ENCODE data around the gene CNKSR3.
"Not testable (repeated sequence)": the region's sequence is repeated elsewhere in the genome, so short reads cannot be mapped to it uniquely, and the experiment has no call there.

CNKSR3 gene

DNA sequence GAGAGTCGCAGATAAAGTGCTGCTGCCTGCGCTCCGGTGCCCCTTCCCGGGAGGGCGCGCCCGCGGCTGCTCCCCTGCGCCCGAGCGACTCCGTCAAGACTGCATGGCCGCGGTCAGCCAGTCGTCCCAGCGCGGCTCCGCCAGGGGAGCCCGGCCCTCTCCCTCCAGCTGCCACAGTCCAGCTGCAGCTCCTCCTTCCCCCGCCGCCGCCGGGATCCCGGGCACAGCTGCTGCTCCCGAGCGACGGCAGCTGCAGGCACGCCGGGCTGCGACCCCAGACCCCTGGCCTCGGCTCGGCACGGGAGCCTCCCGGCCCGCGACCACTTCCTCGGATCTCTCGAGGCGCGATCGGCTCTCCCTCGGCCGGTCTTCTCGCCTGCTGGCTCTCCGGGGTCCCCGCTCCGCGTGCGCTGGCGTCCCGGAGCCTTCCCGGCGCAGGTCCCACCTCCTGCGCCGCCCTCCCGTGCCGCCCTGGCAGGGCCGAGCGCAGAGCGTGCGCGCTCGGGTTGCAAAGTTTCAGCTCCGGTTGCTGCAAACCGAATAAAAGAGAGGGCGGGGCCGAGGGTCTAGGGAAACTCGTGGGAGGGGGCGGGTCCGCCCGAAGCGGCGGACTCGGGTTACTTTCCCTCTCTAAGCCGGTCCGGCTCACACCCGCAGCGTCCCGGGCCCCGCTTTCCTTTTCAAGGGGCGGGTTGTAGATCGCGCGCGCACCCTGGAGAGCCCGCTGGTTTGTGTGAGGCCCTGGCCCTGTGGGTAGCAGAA is at the start of gene CNKSR3:
CNKSR3 (minus strand) TSS at position 542 of the 762 bp plus-strand sequence. CDS start 571 bp downstream, outside the sequence.
- DNase-seq (ENCODE audit: low spot score), result peak; percentile 90

- no peak for DNase-seq (ENCODE audit: low spot score)
These were observed 48.5 kb upstream of the CNKSR3 start for GRCh38 chr6:154558984-154559383.

DNA sequence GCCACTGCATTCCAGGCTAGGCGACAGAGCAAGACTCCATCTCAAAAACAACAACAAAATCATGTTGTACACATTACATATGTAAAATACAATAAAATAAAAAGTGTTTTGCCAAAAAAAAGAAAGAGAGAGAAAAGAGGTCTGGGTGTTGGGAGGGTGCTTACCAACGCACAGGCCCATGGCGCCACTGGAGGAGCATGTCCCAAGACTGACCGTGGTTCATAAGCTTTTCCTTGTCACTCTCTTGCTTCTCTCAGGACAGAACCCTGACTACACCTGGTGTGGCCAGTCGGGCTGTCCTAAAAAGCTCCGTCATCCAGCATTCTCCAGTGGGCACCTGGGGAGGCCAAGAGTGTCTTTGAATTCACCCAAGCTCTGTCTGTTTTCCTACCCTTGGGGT is 48.0 kb upstream of the CNKSR3 start:
- no peak for DNase-seq (ENCODE audit: low spot score)

GRCh38 chr6:154555073-154555677 is 44.7 kb upstream of the CNKSR3 start:
- no peak for DNase-seq (ENCODE audit: low spot score)

GRCh38 chr6:154554491-154554890 is 44.0 kb upstream of the CNKSR3 start:
- DNase-seq (ENCODE audit: low spot score), result no peak

GRCh38 chr6:154550779-154551178 is 40.3 kb upstream of the CNKSR3 start:
- no peak for DNase-seq (ENCODE audit: low spot score)

DNA sequence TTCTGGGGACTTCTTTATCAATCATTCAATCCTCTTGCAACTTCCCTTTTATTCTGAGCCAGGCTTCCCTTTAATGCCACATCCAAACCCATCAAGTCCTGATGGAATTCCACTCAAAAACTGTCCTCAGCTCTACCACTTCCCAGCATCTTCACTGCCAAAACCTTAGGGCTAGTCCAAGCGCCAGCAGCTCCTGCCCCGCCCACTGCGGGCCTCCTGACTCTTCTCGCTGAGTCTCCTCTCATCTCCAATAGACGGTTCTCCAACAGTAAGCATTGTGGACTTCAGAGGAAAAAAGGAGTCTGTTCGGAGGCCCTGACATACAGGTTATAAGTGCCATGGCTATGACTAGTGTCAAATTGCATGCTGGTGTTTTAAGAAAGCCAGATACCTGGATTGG is 38.7 kb upstream of the CNKSR3 start:
- no peak for DNase-seq (ENCODE audit: low spot score)

GRCh38 chr6:154548130-154548830 is 37.8 kb upstream of the CNKSR3 start:
- DNase-seq (ENCODE audit: low spot score), result no peak

DNA sequence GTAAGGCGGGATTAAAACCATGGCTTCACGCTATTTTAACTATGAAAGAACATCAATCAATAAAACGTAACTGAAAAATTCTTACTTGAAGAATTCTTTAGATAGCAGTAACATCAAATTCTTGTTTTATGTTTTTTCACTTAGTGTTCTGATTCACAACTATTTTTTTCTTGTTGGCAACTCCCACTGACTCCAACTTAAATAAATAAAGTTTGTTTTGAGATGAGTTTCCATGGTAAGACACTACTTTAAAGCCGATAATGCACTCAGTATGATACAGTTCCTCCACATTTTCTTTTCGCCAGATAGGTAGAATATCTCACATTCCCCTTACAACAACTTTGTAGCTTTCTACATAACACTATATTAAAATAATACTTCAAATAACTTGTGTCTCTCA is 33.1 kb upstream of the CNKSR3 start:
- DNase-seq (ENCODE audit: low spot score), result no peak

DNA sequence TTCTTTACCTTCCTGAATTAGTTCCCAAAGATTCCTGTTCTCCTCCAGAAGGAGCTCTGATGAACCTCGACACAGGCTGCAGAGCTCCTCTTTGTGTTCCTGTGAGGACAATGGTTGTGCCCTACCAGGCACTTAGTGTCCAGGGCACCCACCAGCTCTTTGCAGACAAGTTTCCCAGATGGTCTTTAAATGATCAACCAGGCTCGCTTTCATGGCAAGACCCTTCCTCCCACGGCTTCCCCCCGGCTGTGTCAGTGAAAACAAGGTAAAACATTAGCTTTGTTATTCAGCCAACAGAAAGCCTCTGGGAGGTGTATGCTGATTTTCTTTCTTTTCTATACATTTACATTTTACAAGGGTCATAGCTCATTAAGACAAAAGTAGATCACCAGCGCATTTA is 32.3 kb upstream of the CNKSR3 start:
- DNase-seq (ENCODE audit: low spot score), result no peak

DNA sequence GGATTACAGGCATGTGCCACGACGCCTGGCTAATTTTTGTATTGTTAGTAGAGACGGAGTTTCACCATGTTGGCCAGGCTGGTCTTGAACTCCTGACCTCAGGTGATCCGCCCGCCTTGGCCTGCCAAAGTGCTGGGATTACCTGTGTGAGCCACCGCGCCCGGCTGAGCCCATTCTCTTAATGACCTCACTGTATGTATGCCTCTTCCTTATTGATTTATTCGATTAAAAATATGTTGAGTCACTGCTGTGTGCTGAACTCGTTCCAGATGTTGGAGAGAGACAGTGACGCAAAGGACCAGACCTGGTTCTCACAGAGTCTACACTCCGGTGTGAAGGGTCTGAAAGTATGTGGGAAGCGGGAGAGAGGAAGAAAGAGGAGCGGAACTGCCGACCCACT is 31.4 kb upstream of the CNKSR3 start:
- DNase-seq (ENCODE audit: low spot score), result not testable (repeated sequence)

GRCh38 chr6:154539593-154540269 is 29.2 kb upstream of the CNKSR3 start:
- no peak for DNase-seq (ENCODE audit: low spot score)

DNA sequence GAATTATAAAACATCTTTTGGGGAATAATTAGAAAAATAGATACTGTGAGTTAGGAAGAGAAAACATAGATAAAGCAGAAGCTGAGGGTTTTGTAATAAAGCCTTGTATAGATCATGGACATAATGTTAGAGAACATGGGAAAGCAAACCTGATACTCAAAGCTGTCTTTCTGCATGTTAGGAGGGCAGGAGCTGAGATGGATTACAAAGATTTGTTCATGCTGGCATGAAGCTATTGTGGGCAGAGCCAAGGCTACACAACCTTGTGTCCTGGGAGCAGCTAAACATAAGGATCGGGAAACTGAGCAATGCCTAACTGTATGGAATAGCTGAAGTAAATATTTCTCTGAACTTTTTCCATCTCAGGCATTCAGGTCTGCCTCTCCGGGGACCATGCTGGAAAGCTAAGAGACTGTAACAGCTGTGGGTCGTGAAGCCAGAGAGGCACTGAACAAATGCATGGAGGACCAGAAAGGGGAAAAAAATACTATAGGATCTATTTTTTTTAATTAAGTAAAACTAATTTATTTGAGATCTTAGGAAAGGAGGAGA is 28.2 kb upstream of the CNKSR3 start:
- DNase-seq (ENCODE audit: low spot score), result no peak

DNA sequence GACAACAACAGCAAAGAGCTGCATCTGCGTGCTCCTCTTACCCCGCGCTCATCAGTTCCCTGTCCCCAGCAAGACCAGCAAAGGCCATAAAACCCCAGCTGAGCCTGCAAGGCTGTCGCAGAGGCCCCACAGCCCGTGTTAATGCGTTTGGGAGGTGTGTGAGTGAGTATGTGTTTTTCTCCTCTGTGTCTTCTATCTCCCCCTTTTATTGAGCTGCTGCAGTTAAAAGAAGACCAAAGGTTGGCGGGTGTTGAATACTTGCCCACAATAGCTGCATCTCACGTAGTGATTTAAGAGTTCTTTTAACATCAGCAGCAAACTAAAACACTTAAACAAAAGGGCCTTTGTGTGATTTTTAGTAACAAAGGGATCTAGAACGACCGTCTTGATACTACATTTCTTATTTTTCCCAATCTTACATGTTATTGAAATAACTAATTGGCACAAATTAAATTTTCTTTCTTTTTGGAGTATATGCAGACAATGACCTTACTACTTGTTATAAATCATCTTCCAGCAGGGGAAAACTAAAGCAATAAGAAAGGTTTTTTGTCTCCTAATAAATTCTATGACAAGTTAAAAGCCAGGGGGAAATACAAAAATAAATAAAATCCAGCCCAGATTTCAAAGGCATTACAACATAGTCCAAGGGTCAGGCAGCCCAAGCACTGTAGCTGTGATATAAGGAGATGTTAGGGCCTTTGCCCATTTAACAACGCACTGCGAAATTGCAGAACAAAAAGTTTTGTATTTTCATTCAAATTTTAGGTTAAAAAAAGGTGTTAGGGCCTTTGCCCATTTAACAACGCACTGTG is 27.2 kb upstream of the CNKSR3 start:
- no peak for DNase-seq (ENCODE audit: low spot score)

DNA sequence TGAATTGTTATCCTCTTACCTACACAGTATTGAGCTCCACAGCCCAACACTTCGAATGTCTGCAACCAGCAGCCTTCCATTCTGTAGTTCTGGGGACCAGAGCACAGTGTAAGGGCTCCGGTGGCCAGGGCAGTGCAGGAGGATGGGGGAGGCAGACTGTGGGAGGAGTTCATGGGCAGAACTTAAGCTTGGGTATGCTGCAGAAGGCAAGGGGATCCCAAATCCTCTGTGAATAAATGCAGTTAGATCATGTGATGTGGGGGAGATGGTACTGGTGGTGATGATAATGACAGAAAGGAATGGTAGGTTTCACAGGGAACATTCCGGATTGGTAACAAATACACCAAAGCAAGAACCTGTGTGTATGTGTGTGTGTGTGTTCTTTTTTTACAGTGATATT is 26.5 kb upstream of the CNKSR3 start:
- no peak for DNase-seq (ENCODE audit: low spot score)

DNA sequence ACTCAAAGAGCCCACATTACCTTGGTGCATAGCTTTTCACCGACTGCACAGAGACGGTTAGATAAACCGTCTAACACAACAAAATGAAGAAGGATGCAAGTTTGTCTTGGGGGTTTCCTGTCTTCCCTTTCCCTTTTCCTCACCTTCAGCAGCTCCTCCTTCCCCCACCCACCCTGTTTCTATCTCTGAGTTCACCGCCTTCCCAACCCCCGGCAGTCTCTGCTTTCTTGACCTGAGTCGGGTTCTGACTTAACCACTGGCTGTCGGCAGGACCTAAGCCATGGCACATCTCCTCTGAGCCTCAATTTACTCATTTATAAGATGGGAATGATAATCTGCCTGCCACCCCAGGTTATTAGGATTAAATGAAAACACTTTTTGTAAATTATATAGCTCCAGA is 25.8 kb upstream of the CNKSR3 start:
- no peak for DNase-seq (ENCODE audit: low spot score)

DNA sequence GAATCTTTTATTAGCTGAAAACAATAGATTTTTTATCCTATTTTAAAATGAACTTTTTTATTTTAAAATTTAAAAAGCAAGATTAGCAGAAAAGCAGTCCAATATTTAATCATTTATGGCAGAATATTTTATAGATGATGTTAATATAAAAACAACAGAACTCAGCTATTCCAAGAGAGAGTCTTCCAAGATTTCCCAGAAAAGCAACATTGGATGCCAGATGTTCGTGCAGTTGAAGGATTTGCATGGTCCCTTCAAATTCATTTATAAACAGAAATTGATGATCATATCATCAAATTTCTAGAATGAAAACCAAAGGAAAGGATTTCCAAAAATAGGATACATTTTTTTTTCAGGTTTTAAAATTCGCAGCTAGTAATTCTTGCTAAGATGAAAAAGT is 25.4 kb upstream of the CNKSR3 start:
- no peak for DNase-seq (ENCODE audit: low spot score)

DNA sequence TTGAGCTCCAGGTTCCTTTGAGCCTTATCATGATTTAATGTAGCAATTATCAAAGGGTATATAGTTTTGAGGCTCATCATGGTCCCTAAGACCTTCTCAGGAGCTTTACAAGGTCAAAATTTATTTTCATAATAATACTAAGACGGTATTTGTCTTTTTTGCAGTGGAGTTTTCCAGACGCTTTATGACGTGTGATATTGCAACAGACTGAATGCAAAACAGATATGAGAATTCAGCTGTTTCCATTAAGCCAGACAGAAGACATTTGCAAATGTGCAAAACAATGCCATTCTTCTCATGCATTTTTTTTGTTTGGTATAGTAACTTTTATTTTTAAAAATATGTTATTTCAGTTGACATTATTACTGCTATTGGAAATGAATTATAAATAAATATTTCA is 24.7 kb upstream of the CNKSR3 start:
- DNase-seq (ENCODE audit: low spot score), result no peak

- no peak for DNase-seq (ENCODE audit: low spot score)
These were observed 24.0 kb upstream of the CNKSR3 start for GRCh38 chr6:154534531-154534930.

DNA sequence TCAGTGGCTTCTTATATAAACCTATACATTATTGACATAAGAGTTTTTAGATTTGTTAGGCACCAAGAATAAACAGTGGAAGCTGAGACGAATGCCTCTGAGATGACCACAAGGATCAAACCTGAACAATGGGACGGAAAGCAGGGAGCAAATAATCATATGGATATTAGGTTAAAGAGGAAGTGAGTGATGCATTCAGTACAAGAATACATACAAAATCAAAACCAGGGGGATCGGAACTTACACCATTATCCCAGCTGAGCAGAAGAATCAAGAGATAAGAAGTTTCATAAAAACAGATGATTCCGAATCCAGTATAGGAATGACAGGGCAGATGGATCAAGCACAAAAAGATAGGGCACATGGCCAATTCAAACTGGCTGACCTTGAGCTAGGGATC is 21.9 kb upstream of the CNKSR3 start:
- no peak for DNase-seq (ENCODE audit: low spot score)

DNA sequence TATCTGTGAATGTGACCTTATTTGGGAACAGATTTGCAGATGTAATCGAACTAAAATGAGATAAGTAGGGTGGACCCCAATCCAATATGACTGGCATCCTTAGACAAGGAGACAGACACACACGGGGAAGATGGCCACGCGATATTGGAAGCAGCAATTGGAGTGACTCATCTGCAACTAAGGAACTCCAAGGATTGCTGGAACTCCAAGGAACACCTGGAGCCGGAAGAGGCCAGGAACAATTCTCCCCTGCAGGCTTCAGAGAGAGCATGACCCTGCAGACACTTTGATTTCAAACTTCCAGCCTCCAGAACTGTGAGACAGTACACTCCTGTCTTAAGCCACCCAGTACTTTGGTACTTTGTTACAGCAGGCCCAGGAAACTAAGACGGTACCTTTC is 19.5 kb upstream of the CNKSR3 start:
- DNase-seq (ENCODE audit: low spot score), result no peak

All from AG08396 (cell line).